Hematopoietic multipotent progenitor cell treated with erythropoietin and hydrocortisone succinate and interleukin-3 and kit ligand, for 8 days (in vitro differentiated cells): ENCODE measurements around the gene STRC.
"Not testable (repeated sequence)": the region's sequence is repeated elsewhere in the genome, so short reads cannot be mapped to it uniquely, and the experiment has no call there.

ENCODE experiments used
- DNase-seq: peaks from one replicate; pipeline ENCODE4 v3.0.0-alpha.2; 2015

Gene STRC

DNA sequence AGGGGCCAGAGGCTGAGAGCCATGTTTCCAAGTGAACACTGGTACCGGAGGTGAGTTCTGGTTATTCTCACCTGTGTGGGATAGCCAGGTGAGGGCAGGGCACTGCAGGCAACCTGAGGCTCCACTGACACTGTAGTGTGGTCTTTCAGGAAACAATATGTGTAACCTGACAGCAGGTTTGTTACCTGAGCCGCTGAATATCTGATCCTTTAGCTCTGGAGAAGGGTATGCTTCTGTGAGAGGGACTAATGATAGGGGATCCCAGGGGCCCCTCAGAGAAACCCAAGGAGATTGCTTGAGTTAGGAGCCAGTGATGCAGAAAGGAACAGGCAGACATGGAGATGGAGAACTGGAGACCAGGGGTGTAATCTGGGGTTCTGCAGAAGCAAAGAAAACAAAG, at the start of gene STRC:
Gene STRC, minus strand, starts transcription at position 101 of the 400 bp plus-strand sequence. Its CDS starts 78 bp downstream, at position 23.
- not testable (repeated sequence) for DNase-seq

DNA sequence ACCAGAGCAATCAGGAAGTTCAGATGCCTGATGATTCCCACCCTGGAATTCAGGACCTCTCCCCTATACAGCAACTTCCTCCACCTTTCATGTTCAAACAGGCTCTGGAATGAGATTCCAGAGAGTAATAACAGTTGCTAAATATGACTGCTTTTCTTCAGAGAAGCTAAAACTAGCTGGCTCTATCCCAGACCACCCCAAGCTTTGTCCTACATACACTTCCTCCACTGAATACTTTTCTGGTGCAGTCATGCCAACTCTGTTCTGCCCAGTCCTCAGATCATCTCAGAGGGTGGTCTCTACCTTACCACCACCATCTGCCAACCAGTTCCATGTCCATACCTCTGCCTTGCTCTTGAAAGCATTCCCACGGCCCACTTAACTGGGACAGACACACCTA, 47.6 kb upstream of the STRC start:
- DNase-seq, result not testable (repeated sequence)

DNA sequence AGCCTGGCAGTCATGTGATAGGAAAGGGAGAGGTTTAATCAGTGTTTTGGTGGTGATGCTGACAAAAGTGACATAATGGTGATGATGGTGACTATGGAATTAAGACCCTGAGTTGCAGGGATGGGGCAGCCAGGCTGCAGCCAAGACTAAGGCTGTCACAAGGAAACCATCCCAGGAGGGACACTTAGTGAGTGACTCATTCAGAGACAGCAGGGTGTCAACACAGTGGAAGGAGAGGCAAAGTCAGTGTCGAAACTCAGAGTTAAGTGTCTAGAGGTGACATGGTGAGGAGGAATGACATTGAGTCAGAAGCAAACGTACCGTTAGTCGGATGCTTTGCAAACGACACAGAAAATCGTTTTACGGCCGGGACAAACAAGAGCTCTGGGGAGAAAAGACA, 44.7 kb upstream of the STRC start:
- DNase-seq, result not testable (repeated sequence)

DNA sequence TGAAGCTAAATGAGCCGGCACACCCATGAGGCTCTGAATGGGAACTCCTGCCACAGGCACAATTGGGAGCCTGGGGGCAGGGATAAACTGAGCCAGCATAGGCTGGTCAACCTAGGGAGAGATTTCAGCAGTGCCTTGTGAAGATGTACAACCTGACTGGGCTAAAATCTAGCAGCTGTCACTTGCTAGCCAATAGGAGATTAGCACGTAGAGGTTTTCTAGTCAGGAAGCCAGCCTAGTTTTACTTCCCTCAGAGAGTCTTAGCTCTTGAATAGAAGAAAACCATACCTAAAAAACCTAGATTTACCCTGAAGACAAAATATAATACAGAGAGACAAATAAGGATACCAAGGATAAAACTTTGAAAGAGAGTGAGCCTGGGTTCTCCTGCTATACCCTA, 43.7 kb upstream of the STRC start:
- DNase-seq, result not testable (repeated sequence)

DNA sequence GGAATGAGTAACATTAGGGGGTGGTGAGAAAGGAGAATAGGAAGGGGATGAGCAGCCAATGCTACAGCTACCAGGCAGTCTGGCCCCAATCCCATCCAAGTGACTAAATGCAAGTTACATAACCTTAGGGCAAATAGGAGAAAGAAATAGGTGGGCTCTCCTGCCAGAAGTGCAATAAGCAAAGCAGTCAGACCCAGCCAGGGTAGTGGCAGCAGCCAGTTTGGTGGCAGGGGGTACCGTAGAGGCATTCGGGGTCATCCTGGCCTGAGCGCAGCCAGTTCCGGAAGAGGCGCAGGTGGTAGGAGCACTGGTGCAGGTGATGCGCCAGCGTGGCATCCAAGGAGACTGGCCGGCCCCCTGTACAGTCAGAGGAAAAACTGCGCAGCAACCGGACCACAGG, 41.1 kb upstream of the STRC start:
- DNase-seq, result not testable (repeated sequence)

DNA sequence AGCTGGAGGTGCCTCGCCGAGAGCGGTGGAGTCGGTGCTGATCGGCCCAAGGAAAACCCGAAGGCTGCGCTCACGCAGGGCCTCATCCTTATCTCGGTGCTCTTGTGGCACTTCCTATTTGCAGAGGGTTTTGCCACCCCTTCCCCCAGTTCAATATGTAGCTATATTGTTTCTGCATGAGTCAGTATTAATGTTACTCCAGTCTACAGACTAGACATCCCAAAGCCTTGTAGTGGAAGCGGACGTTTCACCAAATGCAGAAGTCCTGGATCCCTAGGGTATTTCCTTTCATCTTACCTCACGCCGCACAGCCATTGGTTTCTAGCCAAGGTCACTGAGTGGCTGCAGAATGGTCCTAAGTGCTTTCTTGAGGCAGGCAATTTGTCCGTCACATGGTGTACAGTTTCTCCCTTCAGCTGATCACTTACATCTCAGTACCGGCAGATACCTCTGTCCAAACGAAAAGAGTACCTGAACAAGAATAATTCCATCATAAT, 30.9 kb upstream of the STRC start:
- not testable (repeated sequence) for DNase-seq

DNA sequence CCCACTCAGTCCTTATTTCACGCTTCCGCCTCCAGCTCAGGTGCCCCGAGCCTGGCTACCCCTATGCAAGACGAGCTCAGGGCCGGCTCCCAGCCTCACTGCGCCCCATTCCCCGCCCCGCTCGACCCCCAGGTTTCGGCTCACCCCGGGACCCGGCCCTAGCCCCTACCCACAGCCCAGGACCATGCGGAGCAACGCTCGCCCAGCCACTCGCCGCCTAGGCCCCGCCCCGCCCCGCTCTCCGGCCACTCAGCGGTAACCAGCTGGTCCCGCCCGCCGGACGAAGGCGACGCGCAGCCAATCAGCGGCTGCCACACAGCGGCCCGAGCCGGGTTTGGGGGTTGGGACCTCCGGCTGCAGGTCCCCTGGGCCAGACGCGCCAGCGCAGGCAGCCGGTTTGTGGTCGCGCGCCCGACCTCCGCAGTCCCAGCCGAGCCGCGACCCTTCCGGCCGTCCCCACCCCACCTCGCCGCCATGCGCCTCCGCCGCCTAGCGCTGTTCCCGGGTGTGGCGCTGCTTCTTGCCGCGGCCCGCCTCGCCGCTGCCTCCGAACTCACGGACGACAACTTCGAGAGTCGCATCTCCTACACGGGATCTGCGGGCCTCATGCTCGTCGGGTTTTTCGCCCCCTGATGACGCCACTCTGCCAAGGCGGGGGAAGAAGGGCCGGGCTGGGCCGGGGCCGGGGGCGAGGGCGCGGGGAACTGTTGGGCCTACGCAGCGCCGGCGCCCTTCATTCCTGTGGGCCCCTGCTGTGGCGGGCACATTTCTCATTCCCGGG, 30.2 kb upstream of the STRC start, which contains the start of gene CATSPER2:
Gene CATSPER2, minus strand, starts transcription at position 196 of the 781 bp plus-strand sequence. CDS start 783 bp downstream, outside the sequence.
- DNase-seq, result no peak

DNA sequence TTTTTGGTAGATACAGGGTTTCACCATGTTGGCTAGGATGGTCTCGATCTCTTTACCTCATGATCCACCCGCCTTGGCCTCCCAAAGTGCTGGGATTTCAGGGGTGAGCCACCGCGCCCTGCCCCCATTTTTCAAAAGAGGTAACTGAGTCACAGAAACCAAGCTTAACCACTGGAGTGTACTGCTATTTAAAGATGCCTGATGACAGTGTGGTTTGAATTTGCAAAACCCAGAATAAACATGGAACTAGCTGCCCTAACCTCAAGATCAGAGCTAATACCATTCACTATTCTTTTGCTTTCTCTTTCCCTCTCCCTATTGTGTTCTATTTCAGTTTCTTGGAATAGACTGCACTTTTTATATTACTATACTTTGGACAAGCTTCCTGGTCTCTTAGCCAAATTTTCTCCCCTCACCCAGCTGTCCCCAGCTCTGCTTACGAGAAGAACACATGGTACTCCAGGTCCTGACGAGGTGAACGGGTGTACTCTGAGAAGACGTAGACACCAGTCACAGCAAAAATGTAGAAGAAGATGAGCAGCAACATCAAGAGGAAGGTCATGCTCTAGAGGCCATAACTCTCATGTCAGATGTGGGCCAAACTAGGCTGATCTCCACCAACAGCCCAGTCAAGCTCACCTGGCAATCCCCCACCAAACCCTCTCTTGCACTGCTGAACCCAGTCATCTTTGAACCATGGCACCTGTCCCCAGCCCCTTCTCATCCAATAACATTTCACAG, 20.0 kb upstream of the STRC start:
- DNase-seq, result not testable (repeated sequence)

DNA sequence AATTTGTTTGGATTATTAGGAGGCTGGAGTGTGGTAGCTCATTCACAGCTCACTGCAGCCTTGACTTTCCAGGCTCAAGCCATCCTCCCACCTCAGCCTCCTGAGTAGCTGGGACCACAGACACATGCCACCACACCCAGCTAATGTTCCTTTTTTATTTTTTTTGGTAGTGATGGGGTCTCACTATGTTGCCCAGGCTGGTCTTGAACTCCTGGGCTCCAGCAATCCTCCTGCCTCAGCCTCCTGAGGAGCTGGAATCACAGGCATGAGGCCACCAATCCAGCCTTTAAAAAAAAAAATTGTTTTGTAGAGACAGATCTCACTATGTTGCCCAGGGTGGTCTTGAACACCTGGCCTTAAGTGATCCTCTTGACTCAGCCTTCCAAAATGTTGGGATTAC, 8.3 kb upstream of the STRC start:
- DNase-seq, result not testable (repeated sequence)

DNA sequence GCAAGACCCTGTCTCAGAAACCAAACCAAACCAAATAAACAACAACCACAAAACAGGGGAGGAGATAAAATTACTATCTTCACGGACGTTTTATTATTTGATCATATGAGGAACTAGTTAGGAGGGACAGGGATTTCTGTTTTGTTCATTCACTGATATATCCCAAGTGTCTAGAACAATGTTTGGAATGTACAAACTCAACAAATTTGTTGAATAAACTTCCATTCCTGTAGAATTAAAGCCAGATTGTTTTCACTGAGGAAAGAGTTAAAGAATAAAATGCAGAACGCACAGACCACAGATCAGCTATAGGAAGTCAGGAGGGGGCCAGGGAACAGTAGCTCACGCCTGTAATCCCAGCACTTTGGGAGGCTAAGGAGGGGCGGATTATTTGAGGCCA, 6.5 kb upstream of the STRC start:
- no peak for DNase-seq

DNA sequence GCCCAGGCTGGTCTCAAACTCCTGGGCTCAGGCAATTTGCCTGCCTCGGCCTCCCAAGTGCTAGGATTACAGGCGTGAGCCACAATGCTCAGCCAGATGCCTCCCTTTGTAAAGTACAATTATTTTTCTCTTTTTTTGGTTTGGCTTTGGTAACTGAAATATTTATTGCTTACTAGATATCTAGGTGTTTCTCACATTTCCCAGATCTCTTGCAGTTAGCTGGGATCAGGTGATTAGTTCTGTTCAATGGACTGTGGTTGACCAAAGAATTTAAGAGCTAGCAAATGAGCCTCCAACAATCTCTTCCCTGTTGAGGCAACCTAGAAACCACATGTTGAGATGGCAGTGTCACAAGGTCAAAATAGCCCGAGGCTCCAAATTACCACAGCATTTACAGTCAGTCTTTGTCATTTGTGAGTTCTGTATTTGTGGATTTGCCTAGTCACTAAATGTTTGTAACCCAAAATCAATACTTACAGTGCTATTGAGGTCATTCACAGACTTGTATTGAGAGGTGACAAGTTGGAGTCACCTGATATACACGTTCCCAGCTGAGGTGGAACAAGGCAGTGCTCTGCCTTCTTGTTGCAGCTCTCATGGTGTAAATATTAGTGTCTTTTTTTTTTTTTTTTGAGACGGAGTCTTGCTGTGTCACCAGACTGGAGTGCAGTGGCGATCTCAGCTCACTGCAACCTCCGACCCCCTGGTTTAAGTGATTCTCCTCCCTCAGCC, 3.6 kb upstream of the STRC start:
- DNase-seq, result not testable (repeated sequence)

DNA sequence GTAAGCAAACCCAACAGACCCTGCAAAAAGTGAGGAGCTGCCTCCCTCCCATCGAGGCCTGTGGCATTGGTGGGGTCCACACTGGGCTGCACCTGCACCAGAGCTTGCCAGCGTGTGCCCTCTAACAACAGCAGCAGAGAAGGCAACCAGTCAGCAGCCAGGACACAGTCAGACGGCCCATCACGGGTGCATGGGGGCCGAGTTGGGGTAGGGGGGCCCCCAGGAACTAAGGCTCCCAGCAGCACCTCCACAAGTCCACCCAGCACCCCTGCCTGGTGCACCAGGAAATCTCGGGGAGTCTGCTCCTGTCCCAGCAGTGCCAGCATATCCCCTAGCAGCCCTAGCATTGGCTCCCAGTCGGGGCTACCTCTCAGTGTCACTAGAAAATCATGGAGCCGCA, 850 bp downstream of the STRC start:
- not testable (repeated sequence) for DNase-seq

DNA sequence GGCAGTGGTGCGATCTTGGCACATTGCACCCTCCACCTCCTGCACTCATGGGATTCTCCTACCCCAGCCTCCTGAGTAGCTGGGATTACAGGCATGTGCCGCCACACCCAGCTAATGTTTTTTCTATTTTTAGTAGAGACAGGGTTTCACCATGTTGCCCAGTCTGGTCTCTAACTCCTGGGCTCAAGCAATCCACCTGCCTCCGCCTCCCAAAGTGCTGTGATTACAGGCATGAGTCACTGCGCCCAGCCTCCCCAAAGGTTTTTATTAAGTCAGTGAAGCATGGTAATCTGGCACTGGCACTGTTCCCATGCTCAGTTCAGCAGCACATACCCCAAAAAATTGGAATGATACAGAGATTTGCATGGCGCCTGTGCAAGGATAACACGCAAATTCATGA, 16.4 kb downstream of the STRC start:
- DNase-seq, result not testable (repeated sequence)

DNA sequence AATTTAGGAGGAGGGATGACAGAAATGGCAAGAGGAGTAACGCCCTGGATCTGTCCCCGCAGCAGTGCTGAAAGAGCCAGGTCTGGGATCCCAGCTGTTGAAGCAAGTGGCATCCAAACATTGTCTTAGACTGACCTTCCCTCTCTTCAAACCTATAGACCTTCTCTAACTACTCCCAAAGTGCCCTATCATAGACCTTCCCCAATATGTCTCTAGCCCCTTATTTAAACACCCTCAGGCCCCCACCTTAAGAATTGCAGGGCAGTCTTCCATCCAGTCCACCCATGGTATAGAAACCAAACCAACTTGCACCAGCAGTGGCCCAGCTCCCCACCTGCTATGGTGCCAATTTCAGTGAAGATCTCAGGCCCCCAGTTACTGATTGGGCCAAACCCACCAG, 18.4 kb downstream of the STRC start:
- not testable (repeated sequence) for DNase-seq

DNA sequence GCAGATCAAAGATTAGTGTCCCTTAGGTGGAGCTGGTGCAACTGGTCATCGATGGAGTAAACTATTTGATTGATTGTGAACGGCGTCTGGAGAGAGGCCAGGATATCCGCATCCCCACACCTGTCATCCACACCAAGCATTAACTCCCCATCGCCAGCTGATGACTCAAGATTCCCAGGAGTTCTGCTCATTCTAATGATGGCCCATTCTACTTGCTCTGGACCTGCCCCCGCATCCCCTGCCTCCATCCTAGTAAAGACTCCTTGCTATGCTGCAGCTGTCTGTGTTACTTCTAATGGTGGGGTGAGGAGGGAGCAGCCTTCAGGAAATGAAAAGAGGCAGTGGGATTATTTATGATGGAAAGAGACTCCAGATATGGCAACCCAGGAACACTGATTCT, 19.5 kb downstream of the STRC start:
- not testable (repeated sequence) for DNase-seq

DNA sequence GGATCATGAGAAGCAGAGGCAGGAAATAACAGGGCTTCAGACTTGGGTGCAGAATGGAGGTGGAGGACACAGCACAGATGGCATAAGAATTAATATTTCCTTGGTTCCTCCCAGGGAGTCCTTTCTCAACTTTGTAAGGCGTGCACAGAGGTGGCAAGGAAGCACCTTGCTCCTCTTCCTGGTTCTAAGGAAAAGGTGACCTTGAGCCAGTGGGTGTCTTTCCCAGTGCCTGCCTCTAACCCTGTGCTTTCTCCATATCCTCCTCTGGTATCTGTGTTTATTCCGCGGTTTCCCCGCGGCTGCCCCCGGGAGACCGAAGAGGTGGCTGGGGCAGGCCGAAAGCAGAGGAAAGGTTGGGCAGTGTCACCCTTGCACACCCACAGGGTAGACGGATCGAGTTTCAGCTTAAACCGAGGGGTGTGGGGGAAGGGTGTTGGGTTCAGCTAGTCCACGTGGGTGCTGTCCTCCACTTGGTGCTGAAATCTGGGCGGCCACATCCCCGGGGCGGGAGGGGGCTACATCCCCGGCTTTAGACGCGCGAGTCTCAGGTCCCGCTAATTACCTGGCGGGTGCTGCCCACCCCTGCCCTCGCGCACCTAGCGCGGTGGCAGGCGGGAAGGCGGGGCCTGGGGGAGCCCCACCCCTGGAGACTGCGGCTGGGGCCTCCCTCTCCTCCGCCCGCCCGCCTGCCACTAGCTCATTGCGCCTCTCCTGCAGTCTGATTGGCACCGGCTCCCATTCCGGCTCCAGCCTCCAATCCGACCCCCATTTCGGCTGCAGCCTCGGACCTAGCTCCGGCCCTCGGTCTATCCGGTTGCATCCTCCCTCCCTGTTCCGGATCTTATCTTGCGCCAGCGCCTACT, 25.0 kb downstream of the STRC start, which contains the start of gene CKMT1B:
Gene CKMT1B, plus strand, starts transcription at position 700 of the 863 bp plus-strand sequence. CDS start 192 bp downstream, outside the sequence.
- not testable (repeated sequence) for DNase-seq

DNA sequence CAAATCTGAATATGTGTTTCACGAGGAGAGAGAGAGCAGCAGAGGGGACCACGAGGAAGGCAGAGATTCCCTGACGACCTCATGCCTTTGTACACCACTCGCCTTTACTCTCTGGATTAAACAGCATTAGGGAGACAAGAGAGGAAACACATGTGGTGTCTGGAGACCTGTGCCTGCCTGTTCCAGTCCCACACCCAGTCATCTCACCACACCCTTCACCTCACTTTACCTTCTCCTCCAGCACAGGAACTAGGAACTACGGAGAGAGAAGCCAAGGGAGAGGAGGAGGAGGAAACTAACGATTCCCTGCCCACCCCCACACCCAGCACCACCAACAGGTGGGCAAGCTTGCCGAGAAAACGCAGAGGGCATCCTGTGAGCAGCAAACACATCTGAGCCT, 25.8 kb downstream of the STRC start:
- DNase-seq, result not testable (repeated sequence)

DNA sequence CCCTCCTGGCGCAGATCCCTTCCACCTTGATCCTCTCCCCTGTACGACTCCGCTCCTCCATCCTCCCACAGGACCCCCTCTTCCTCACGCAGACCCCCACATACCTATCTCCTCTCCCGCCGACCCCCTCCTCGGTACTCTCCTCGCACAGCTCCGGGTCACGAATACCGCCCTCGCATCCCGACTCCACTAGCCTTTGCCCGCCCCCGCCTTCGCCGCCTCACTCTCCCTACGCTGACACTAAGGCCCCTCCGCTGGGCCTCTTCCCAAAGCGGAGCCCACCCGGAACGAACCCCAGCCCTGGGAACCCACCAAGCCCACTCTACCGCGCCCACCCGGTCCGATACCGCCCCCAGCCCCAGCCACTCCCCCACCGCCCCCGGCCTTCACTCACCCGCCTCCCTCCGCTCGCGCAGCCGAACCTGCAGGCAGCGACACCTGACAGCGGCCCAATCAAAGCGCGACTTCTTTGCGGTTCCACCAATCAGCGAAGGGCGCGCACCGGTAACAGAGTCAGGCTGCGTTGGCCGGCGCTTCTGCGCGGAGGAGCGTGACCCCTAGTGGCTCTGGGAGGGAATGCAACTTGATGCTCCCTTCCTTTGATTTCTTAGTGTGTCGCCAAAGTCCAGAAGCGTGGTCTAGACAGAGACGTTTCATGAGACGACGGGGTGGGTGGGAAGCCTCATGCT, 28.7 kb downstream of the STRC start, which contains the start of gene PPIP5K1:
Gene PPIP5K1, minus strand, starts transcription at position 431 of the 689 bp plus-strand sequence. CDS start 5,704 bp downstream, outside the sequence.
- DNase-seq, result not testable (repeated sequence)

DNA sequence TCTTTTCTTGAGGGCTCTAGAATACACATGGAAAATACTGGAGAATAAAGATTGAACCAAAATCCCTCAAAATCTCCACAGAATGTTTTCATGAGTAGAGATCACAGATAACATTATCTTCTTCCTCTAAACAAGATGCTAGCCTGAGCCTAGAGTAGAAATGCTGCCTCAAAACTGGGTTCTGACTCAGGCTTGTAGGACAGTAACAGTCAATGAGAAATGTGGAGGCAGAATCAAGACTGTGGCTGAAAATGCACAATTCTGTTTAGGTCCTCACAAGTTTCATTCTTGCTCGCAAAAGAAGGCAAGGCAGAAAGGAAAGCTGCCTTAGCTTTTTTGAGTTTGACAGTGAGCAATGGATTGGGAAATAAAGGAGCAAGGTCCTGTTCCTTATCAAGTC, 44.0 kb downstream of the STRC start:
- not testable (repeated sequence) for DNase-seq

DNA sequence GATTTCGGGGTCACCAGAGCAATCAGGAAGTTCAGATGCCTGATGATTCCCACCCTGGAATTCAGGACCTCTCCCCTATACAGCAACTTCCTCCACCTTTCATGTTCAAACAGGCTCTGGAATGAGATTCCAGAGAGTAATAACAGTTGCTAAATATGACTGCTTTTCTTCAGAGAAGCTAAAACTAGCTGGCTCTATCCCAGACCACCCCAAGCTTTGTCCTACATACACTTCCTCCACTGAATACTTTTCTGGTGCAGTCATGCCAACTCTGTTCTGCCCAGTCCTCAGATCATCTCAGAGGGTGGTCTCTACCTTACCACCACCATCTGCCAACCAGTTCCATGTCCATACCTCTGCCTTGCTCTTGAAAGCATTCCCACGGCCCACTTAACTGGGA, 52.0 kb downstream of the STRC start:
- not testable (repeated sequence) for DNase-seq

DNA sequence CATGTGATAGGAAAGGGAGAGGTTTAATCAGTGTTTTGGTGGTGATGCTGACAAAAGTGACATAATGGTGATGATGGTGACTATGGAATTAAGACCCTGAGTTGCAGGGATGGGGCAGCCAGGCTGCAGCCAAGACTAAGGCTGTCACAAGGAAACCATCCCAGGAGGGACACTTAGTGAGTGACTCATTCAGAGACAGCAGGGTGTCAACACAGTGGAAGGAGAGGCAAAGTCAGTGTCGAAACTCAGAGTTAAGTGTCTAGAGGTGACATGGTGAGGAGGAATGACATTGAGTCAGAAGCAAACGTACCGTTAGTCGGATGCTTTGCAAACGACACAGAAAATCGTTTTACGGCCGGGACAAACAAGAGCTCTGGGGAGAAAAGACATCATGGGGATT, 54.8 kb downstream of the STRC start:
- not testable (repeated sequence) for DNase-seq
